ENCODE data around the gene PARP11. TPM values are rescaled to one million over a fixed set of nuclear protein-coding genes. Genes with fewer than 3 reads are reported as not detected.

PARP11 gene
- total RNA-seq, 2 experiments from 2014 or later, result 20.9 to 23.0 TPM

DNA sequence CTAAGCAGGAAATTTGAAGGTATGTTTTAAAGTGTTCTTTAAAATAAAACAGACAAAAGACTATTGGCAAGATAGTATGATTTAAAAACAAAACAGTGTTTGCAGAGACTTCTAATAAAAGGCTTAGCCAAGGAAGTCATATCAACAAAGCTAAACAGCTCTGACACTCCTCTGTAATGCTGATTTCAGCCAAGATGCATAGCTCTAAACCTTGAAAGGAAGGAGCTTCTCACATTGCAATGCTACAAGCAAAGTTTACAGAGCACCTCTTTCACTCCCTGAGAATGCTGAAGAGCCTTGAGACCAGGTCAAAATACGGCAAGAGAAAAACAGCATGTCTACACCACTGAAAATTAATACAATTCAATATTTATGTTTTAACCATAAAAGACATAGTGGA lies 51.8 kb downstream of the PARP11 start:
- POLR2A ChIA-PET, result no interaction called here
- H3K9me3 Mint-ChIP-seq (ENCODE audit: low read depth), result no peaks in the 10 kb centered on the region
- peaks cover 17% of the 10 kb centered on the region for H3K36me3 Mint-ChIP-seq (ENCODE audit: low read depth)
- H3K4me3 Mint-ChIP-seq, result no peak overlapping the region
- H3K27me3 Mint-ChIP-seq, result no peaks in the 10 kb centered on the region
- H3K4me1 Mint-ChIP-seq, result no peaks in the 10 kb centered on the region
- CTCF ChIA-PET, result interaction anchor here (0.5 to 1.8 kb wide), 3 partner anchors 16 to 25 kb away, joined by 3 to 6 read pairs (median 3); no protein-coding TSS in a partner anchor
- DNase-seq (no peak), ATAC-seq (no peak)
- H3K27ac Mint-ChIP-seq, result no peak overlapping the region
- intact Hi-C loops (cut with DNase I, micrococcal nuclease), result no loop called here

DNA sequence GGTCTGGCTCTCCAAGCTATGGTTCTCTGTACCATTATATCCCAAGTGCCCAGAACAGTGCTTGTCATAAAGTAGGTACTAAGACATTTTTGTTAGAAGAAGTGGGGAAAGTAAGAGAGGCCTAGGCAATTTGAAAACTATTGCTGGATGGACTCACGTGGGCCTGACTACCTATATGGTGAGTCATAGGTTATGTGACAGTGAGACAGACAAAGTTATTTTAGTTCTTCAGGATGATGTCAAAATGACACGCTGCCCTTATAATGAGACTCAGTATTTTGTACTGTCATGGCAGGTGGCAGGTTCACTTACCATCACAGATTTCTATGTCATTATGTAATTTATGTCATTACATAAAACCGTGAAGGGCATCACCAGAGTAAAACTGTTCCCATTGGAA lies 53.1 kb downstream of the PARP11 start:
- ATAC-seq, result peak; percentile 89
- H3K36me3 Mint-ChIP-seq (ENCODE audit: low read depth), result peaks cover 10% of the 10 kb centered on the region
- H3K4me1 Mint-ChIP-seq, result no peaks in the 10 kb centered on the region
- H3K4me3 Mint-ChIP-seq, result no peak overlapping the region
- POLR2A ChIA-PET, result no interaction called here
- CTCF ChIA-PET, result no interaction called here
- peak; percentile 6 for DNase-seq
- no peaks in the 10 kb centered on the region for H3K9me3 Mint-ChIP-seq (ENCODE audit: low read depth)
- intact Hi-C loops (cut with DNase I, micrococcal nuclease), result no loop called here
- H3K27me3 Mint-ChIP-seq, result no peaks in the 10 kb centered on the region
- H3K27ac Mint-ChIP-seq, result no peak overlapping the region

GRCh38 chr12:3816266-3816665 lies 56.9 kb downstream of the PARP11 start:
- Mint-ChIP-seq H3K27me3 (no peaks in the 10 kb centered on the region), H3K36me3 (ENCODE audit: low read depth) (peaks cover 7% of the 10 kb centered on the region), H3K9me3 (ENCODE audit: low read depth) (no peaks in the 10 kb centered on the region), H3K4me3 (no peak overlapping the region), H3K4me1 (no peaks in the 10 kb centered on the region), H3K27ac (no peak overlapping the region)
- DNase-seq, result no peak
- no peak for ATAC-seq
- ChIA-PET POLR2A (interaction anchor here (0.7 kb wide), 1 partner anchor 878 kb away, joined by 3 read pairs; no protein-coding TSS in a partner anchor), CTCF (interaction anchor here (0.8 to 2.0 kb wide), 3 partner anchors 11 to 731 kb away, joined by 3 to 7 read pairs (median 3); no protein-coding TSS in a partner anchor)
- intact Hi-C loops (cut with DNase I, micrococcal nuclease), result no loop called here

DNA sequence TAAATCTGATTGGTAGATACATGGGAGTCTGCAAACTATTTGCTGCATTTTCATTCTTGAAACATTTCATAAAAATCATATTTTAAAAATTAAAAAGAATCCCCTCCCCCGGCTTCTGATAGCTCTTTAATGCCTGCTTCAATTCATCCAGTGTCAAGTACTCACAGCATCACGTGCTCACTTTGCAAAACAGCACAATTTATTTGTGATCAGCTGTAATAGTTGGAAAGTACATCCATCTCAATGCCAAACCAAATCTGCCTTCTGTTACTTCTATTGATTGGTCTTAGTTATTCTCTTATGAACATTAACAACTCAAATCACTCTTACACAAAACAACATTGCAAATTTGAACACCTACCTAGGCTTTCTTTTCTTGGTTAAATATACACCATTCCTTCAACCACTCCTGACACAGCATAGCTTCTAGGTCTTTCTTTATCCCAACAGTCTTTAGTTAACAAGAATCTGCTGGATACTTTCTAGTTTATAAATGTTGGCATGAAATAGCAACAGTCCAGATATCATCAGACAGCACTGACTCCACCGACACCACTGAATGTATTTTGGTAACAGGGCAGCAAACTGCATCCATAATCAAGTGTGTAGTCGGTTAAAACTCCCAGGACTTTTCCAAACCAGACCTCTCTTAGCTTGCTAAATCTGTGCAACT lies 58.0 kb downstream of the PARP11 start:
- Mint-ChIP-seq H3K27ac (no peak overlapping the region), H3K36me3 (ENCODE audit: low read depth) (peaks cover 7% of the 10 kb centered on the region), H3K27me3 (no peaks in the 10 kb centered on the region), H3K9me3 (ENCODE audit: low read depth) (no peaks in the 10 kb centered on the region), H3K4me3 (no peak overlapping the region), H3K4me1 (peaks cover 4% of the 10 kb centered on the region)
- DNase-seq, result no peak
- ChIA-PET POLR2A (no interaction called here), CTCF (interaction anchor here (1.9 to 2.0 kb wide), 2 partner anchors 10 to 12 kb away, joined by 3 to 7 read pairs; no protein-coding TSS in a partner anchor)
- intact Hi-C loops (cut with DNase I, micrococcal nuclease), result no loop called here
- ATAC-seq, result no peak

GRCh38 chr12:3810540-3810939 lies 62.7 kb downstream of the PARP11 start:
- H3K36me3 Mint-ChIP-seq (ENCODE audit: low read depth), result peaks cover 5% of the 10 kb centered on the region
- peaks cover 24% of the 10 kb centered on the region for H3K4me1 Mint-ChIP-seq
- ChIA-PET POLR2A (interaction anchor here (0.6 kb wide), 1 partner anchor 56 kb away, joined by 3 read pairs; no protein-coding TSS in a partner anchor), CTCF (interaction anchor here (0.6 to 2.4 kb wide), 4 partner anchors 15 to 1315 kb away, joined by 3 to 9 read pairs (median 3); no protein-coding TSS in a partner anchor)
- DNase-seq (no peak), ATAC-seq (no peak)
- no peak overlapping the region for H3K27ac Mint-ChIP-seq
- H3K9me3 Mint-ChIP-seq (ENCODE audit: low read depth), result no peaks in the 10 kb centered on the region
- intact Hi-C loops (cut with DNase I, micrococcal nuclease), result no loop called here
- no peaks in the 10 kb centered on the region for H3K27me3 Mint-ChIP-seq
- no peak overlapping the region for H3K4me3 Mint-ChIP-seq

GRCh38 chr12:3810016-3810370 lies 63.2 kb downstream of the PARP11 start:
- Mint-ChIP-seq H3K27me3 (no peaks in the 10 kb centered on the region), H3K9me3 (ENCODE audit: low read depth) (no peaks in the 10 kb centered on the region), H3K27ac (no peak overlapping the region), H3K4me3 (no peak overlapping the region), H3K4me1 (peaks cover 24% of the 10 kb centered on the region), H3K36me3 (ENCODE audit: low read depth) (peaks cover 5% of the 10 kb centered on the region)
- ChIA-PET CTCF (interaction anchor here (1.2 to 2.4 kb wide), 2 partner anchors 38 to 510 kb away, joined by 5 to 9 read pairs; no protein-coding TSS in a partner anchor), POLR2A (no interaction called here)
- no peak for ATAC-seq
- intact Hi-C loops (cut with DNase I, micrococcal nuclease), result no loop called here
- DNase-seq, result no peak

GRCh38 chr12:3809357-3810015 lies 63.7 kb downstream of the PARP11 start:
- no peak overlapping the region for H3K4me3 Mint-ChIP-seq
- H3K27ac Mint-ChIP-seq, result no peak overlapping the region
- POLR2A ChIA-PET, result no interaction called here
- no peaks in the 10 kb centered on the region for H3K9me3 Mint-ChIP-seq (ENCODE audit: low read depth)
- H3K36me3 Mint-ChIP-seq (ENCODE audit: low read depth), result peaks cover 5% of the 10 kb centered on the region
- intact Hi-C loops (cut with DNase I, micrococcal nuclease), result no loop called here
- peaks cover 24% of the 10 kb centered on the region for H3K4me1 Mint-ChIP-seq
- no peaks in the 10 kb centered on the region for H3K27me3 Mint-ChIP-seq
- no peak for DNase-seq
- no peak for ATAC-seq
- CTCF ChIA-PET, result interaction anchor here (1.2 to 1.8 kb wide), 2 partner anchors 37 to 509 kb away, joined by 5 to 11 read pairs; no protein-coding TSS in a partner anchor

DNA sequence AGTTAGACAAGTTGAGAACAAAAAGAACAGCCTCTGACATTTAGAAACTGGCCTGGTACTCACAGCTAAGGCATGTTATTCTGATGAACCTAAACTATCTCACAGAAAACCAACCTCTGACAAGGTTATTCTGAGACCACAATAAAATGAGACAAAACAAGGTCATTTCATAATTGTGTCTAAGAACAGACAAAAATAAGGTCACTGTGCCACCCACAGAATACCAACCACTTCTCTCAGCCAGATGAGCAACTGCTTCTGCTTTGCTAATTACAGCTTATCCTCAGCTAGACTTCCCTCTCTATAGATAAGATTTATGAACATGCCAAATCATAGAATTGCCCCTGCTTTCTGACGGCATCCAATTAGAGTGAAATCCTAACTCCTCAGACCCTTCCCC lies 68.1 kb downstream of the PARP11 start:
- ATAC-seq (no peak), DNase-seq (no peak)
- peaks cover 2% of the 10 kb centered on the region for H3K36me3 Mint-ChIP-seq (ENCODE audit: low read depth)
- intact Hi-C loops (cut with DNase I, micrococcal nuclease), result no loop called here
- CTCF ChIA-PET, result interaction anchor here (0.6 to 4.6 kb wide), 11 partner anchors 10 to 515 kb away, joined by 3 to 39 read pairs (median 4); no protein-coding TSS in a partner anchor
- H3K4me1 Mint-ChIP-seq, result peaks cover 20% of the 10 kb centered on the region
- no peak overlapping the region for H3K4me3 Mint-ChIP-seq
- no peaks in the 10 kb centered on the region for H3K9me3 Mint-ChIP-seq (ENCODE audit: low read depth)
- H3K27me3 Mint-ChIP-seq, result no peaks in the 10 kb centered on the region
- H3K27ac Mint-ChIP-seq, result no peak overlapping the region
- POLR2A ChIA-PET, result no interaction called here

GRCh38 chr12:3803865-3804472 lies 69.2 kb downstream of the PARP11 start:
- POLR2A ChIA-PET, result no interaction called here
- CTCF ChIA-PET, result interaction anchor here (0.6 to 4.6 kb wide), 33 partner anchors 8 to 506 kb away, joined by 3 to 39 read pairs (median 4); partner anchors contain the start of gene CRACR2A
- Mint-ChIP-seq H3K36me3 (ENCODE audit: low read depth) (peaks cover 2% of the 10 kb centered on the region), H3K27ac (no peak overlapping the region), H3K4me3 (no peak overlapping the region), H3K27me3 (no peaks in the 10 kb centered on the region), H3K9me3 (ENCODE audit: low read depth) (no peaks in the 10 kb centered on the region), H3K4me1 (peaks cover 13% of the 10 kb centered on the region)
- peak; percentile 87 for ATAC-seq
- intact Hi-C loops (cut with DNase I, micrococcal nuclease), result loop anchor here (1.0 kb wide), 2 partner anchors 146 to 504 kb away; no protein-coding TSS in a partner anchor
- DNase-seq, result peak; percentile 84

DNA sequence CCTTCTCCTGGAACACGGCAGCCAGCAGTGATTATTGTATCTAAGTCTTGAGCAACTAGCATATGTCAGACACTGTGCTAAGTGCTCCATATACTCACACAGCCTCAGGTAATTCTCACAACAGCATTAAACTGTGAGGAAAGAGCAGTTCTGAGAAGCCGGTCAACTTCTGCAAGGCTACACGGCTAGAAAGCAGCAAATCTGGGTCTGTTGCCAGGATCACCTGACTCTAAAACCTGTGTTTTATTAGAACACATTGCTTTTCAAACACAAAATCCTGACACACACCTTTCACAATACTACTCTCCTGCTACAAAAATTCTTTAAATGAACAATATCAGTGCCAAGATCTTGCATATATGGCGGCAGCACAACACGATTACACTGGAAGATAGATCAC lies 70.5 kb downstream of the PARP11 start:
- POLR2A ChIA-PET, result no interaction called here
- DNase-seq (no peak), ATAC-seq (no peak)
- Mint-ChIP-seq H3K4me1 (peaks cover 5% of the 10 kb centered on the region), H3K36me3 (ENCODE audit: low read depth) (peaks cover 2% of the 10 kb centered on the region), H3K9me3 (ENCODE audit: low read depth) (no peaks in the 10 kb centered on the region), H3K27me3 (no peaks in the 10 kb centered on the region), H3K27ac (no peak overlapping the region), H3K4me3 (no peak overlapping the region)
- intact Hi-C loops (cut with DNase I, micrococcal nuclease), result no loop called here
- CTCF ChIA-PET, result interaction anchor here (1.0 to 4.6 kb wide), 6 partner anchors 25 to 502 kb away, joined by 4 to 39 read pairs (median 6); no protein-coding TSS in a partner anchor

DNA sequence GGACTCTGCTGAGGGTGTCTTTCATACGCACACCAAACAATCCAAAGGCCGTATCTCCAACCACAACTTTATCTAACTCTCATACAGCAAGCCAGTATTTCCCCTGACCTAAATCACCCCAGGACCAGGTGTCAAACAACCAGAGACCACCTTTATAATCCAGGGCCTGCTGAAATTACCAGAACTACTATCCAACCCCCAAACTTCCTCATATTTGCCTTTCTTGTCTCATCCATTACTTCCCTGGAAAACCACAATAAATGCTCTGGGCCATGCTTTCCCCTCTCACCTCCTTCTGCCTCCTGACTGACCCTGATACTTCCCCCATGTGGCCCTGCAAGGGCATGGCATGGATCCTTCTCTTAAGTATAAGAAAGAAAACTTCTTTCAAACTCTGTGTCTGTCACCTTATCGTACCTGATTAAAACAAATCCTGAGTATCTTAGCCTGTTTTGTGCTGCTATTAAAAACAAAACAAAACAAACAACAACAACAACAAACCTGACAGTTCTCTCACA lies 75.6 kb downstream of the PARP11 start:
- Mint-ChIP-seq H3K27ac (no peak overlapping the region), H3K36me3 (ENCODE audit: low read depth) (peaks cover 3% of the 10 kb centered on the region), H3K27me3 (no peaks in the 10 kb centered on the region), H3K4me3 (no peak overlapping the region), H3K4me1 (peaks cover 6% of the 10 kb centered on the region), H3K9me3 (ENCODE audit: low read depth) (no peaks in the 10 kb centered on the region)
- no peak for DNase-seq
- ChIA-PET POLR2A (no interaction called here), CTCF (interaction anchor here (1.0 kb wide), 1 partner anchor 498 kb away, joined by 6 read pairs; no protein-coding TSS in a partner anchor)
- ATAC-seq, result no peak
- intact Hi-C loops (cut with DNase I, micrococcal nuclease), result no loop called here
